ENCODE results near the gene CTRB1. TPM values are rescaled to one million over a fixed set of nuclear protein-coding genes. Genes with fewer than 3 reads are reported as not detected.
A peak's percentile ranks its signal among the peaks of the same experiment; 100 is the strongest.

Gene CTRB1
- total RNA-seq, 1 experiment from 2014 or later = not detected

DNA sequence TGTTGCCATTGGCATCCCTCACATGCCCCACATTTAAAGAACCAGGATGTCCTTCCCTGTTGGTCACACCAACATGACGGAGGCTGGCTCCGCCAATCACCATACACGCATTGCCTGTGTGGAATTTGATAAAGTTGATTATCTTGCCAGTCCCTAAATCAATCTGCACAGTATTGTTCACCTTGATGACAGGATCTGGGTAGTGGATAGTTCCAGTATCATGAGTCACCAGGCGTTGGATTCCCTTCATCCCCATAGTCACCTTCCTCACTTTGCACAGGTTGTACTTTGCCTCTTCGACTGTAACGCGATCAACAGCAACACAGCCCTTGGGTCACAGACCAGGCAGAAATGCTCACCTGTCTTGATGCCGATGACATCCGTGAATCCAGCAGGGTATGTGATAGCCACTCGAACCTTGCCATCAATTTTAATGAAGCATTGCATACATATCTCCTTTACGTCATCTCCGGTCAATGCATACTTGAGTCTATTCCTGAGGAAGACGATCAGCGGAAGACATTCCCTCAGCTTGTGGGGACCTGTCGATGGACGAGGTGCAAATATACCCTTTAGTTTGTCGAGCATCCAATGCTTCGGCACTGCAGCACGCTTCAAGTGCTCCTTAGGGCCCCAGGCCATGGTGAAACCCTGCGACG, 26.1 kb upstream of the CTRB1 start:
- H3K4me2 ChIP-seq = no peak overlapping the region
- no peaks in the 10 kb centered on the region for H3K36me3 ChIP-seq (ENCODE audit: low read depth)
- peak; percentile 54 to 57 for DNase-seq
- POLR2A ChIA-PET (ENCODE audit: unreplicated experiment) = interaction anchor here (0.6 kb wide), 1 partner anchor 525 kb away, joined by 3 read pairs; no protein-coding TSS in a partner anchor
- BruUV-seq (replicated peaks) = no TSS peak
- no peaks in the 10 kb centered on the region for H3F3A ChIP-seq (ENCODE audit: insufficient read depth, low read depth)
- no peaks in the 10 kb centered on the region for H3K79me2 ChIP-seq (ENCODE audit: low read depth)
- H3K27me3 ChIP-seq (ENCODE audit: insufficient read depth, low read depth) = no peaks in the 10 kb centered on the region
- no peaks in the 10 kb centered on the region for H3K9me3 ChIP-seq (ENCODE audit: insufficient read depth, low read depth)
- CTCF ChIA-PET = interaction anchor here (0.7 kb wide), 1 partner anchor 294 kb away, joined by 3 read pairs; no protein-coding TSS in a partner anchor
- TF ChIP-seq EZH2 (IDR thresholded peaks at IDR 0.05; ENCODE audit: low read depth) = no peak
- TF ChIP-seq, protein P1, sequence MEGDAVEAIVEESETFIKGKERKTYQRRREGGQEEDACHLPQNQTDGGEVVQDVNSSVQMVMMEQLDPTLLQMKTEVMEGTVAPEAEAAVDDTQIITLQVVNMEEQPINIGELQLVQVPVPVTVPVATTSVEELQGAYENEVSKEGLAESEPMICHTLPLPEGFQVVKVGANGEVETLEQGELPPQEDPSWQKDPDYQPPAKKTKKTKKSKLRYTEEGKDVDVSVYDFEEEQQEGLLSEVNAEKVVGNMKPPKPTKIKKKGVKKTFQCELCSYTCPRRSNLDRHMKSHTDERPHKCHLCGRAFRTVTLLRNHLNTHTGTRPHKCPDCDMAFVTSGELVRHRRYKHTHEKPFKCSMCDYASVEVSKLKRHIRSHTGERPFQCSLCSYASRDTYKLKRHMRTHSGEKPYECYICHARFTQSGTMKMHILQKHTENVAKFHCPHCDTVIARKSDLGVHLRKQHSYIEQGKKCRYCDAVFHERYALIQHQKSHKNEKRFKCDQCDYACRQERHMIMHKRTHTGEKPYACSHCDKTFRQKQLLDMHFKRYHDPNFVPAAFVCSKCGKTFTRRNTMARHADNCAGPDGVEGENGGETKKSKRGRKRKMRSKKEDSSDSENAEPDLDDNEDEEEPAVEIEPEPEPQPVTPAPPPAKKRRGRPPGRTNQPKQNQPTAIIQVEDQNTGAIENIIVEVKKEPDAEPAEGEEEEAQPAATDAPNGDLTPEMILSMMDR (conservative IDR thresholded peaks at IDR 0.05) = no peak
- peaks cover 24% of the 10 kb centered on the region for H3K4me1 ChIP-seq (replicated peaks; ENCODE audit: insufficient read depth)
- H3K4me3 ChIP-seq = no peak overlapping the region
- H4K20me1 ChIP-seq (ENCODE audit: insufficient read depth) = no peaks in the 10 kb centered on the region
- H2AFZ ChIP-seq = no peak overlapping the region
- H3K27ac ChIP-seq = no peak overlapping the region
- no peaks in the 10 kb centered on the region for H3K9me2 ChIP-seq (ENCODE audit: insufficient read depth)
- intact Hi-C loops (cut with micrococcal nuclease; ENCODE audit: unreplicated experiment) = loop anchor here (10.0 kb wide), 2 partner anchors 272 to 1982 kb away; partner anchors contain the start of gene TMEM170A

DNA sequence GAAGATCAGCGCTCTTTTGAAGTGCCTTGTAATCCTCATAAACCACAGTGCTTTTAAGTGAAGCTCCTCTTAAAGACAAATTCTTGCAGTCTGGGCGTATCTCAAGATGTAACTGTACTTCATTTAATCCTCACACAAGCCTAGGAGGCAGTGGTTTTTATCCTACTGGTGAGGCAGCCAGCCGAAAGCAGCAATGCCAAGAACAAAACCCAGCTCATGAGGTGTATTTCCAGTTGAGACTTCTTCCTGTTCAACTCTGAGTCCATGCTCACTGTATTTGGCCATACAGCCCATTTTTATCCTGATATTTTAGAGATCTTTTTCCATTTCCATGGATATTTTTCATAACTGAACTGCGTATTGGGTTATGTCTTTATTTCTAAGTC, 25.5 kb upstream of the CTRB1 start:
- no peak overlapping the region for H3K27ac ChIP-seq
- no peak overlapping the region for H3K4me3 ChIP-seq
- no peaks in the 10 kb centered on the region for H3K27me3 ChIP-seq (ENCODE audit: insufficient read depth, low read depth)
- DNase-seq = no peak
- no peaks in the 10 kb centered on the region for H3F3A ChIP-seq (ENCODE audit: insufficient read depth, low read depth)
- ChIA-PET CTCF (interaction anchor here (0.7 kb wide), 1 partner anchor 293 kb away, joined by 3 read pairs; no protein-coding TSS in a partner anchor), POLR2A (ENCODE audit: unreplicated experiment) (no interaction called here)
- H3K9me2 ChIP-seq (ENCODE audit: insufficient read depth) = no peaks in the 10 kb centered on the region
- H3K9me3 ChIP-seq (ENCODE audit: insufficient read depth, low read depth) = no peaks in the 10 kb centered on the region
- H4K20me1 ChIP-seq (ENCODE audit: insufficient read depth) = no peaks in the 10 kb centered on the region
- H3K79me2 ChIP-seq (ENCODE audit: low read depth) = no peaks in the 10 kb centered on the region
- no peak overlapping the region for H3K4me2 ChIP-seq
- no peak for TF ChIP-seq EZH2 (IDR thresholded peaks at IDR 0.05; ENCODE audit: low read depth)
- TF ChIP-seq, protein P1 (conservative IDR thresholded peaks at IDR 0.05) = no peak
- BruUV-seq (replicated peaks) = no TSS peak
- intact Hi-C loops (cut with micrococcal nuclease; ENCODE audit: unreplicated experiment) = loop anchor here (10.0 kb wide), 2 partner anchors 272 to 1982 kb away; partner anchors contain the start of gene TMEM170A
- peaks cover 23% of the 10 kb centered on the region for H3K4me1 ChIP-seq (replicated peaks; ENCODE audit: insufficient read depth)
- H3K36me3 ChIP-seq (ENCODE audit: low read depth) = no peaks in the 10 kb centered on the region
- H2AFZ ChIP-seq = no peak overlapping the region

DNA sequence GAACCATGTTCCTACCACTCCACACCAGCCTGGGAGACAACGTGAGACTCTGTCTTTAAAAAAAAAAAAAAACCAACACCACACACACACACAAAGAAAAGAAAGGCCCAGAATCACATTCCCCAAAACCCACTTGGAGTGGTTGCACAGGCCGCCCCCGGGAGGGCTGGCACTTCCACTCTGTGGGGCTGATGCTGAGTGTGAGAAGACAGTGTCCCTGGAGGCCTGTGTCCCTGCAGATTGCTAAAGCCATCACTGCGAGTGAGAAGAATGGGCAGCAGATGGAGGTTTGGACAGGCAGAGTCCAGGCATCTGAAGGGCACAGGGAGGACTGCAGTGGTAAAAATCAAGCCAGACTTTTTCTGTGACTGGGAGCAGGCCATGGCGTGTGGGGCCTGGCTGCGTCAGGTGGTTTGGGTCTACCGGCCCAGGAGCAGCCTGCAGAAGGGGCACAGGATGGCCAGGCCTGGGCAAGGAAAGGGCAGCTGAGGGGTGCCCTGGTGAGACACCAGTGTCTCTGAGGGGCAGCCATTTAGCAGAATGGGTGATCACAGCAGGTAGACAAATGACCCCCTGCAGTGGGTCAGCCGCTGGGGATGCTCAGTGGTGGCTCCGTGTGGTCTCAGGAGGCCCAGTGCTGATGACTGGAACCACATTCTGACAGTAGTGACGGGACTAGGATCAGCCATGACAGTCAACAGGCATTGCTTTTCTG, 24.9 kb upstream of the CTRB1 start:
- Histone ChIP-seq H3K4me3 (no peak overlapping the region), H3F3A (ENCODE audit: insufficient read depth, low read depth) (no peaks in the 10 kb centered on the region), H4K20me1 (ENCODE audit: insufficient read depth) (no peaks in the 10 kb centered on the region), H3K4me2 (no peak overlapping the region), H3K36me3 (ENCODE audit: low read depth) (no peaks in the 10 kb centered on the region), H3K9me2 (ENCODE audit: insufficient read depth) (no peaks in the 10 kb centered on the region), H3K27ac (no peak overlapping the region), H3K9me3 (ENCODE audit: insufficient read depth, low read depth) (no peaks in the 10 kb centered on the region), H3K79me2 (ENCODE audit: low read depth) (no peaks in the 10 kb centered on the region), H2AFZ (no peak overlapping the region), H3K27me3 (ENCODE audit: insufficient read depth, low read depth) (no peaks in the 10 kb centered on the region), H3K4me1 (replicated peaks; ENCODE audit: insufficient read depth) (peaks cover 17% of the 10 kb centered on the region)
- intact Hi-C loops (cut with micrococcal nuclease; ENCODE audit: unreplicated experiment) = loop anchor here (10.0 kb wide), 2 partner anchors 271 to 1981 kb away; partner anchors contain the start of gene TMEM170A
- DNase-seq = no peak
- POLR2A ChIA-PET (ENCODE audit: unreplicated experiment) = no interaction called here
- TF ChIP-seq, protein P1 (conservative IDR thresholded peaks at IDR 0.05) = no peak
- TF ChIP-seq EZH2 (IDR thresholded peaks at IDR 0.05; ENCODE audit: low read depth) = no peak
- BruUV-seq (replicated peaks) = no TSS peak
- CTCF ChIA-PET = interaction anchor here (0.7 kb wide), 1 partner anchor 293 kb away, joined by 3 read pairs; no protein-coding TSS in a partner anchor
